ENCODE results near the gene PTBP1. TPM values are rescaled to one million over a fixed set of nuclear protein-coding genes. Genes with fewer than 3 reads are reported as not detected.

PTBP1 gene
- total and polyA plus RNA-seq, 2 of the 13 experiments (the other 11 are each of a cell fraction or from before 2014, with no cell fraction given) = 195 to 288 TPM

DNA sequence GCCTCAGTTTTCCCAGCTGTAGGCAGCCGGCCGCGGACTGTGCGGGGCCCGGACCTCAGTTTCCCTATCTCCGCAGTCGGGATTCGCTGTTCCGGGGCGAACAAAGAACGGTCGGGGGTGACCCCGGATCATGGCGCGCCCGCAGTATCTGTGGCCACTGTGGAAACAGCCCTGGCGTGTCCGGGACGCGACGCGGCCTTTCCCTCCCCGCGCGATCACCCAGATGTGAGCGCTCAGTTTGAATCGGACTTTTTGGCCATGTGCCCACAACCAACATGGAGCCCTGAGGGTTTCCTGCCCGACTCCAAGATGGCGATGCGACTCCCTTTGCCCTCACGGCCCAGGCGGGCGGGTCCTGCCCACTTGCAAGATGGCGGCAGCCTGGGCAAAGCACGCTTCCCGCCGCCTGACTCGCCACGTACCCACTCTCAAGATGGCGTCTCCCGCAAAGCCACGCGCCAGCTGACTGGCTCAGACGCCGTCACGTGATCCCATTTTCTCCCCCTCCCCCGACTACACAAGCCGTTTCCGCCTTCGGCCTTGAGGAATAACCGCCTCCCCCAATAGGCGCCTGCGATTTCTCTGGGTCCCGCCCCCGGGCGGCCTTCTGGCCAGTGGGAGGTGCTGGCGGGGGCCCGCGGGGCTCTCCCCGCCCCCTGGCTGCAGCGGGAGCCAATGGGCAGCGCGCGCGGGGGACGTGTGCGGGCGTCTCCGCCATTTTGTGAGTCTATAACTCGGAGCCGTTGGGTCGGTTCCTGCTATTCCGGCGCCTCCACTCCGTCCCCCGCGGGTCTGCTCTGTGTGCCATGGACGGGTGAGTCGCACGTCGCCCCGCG, at the start of gene PTBP1 (continued):
- TF ChIP-seq MBD4 (IDR thresholded peaks at IDR 0.05; ENCODE audit: borderline replicate concordance, low read length) (no peak), SP140L (CRISPR knock-in tag; IDR thresholded peaks at IDR 0.05; ENCODE audit: borderline replicate concordance) (no peak), ZNF563 (CRISPR knock-in tag; IDR thresholded peaks at IDR 0.05) (peak; percentile 36; the same call in 1 of the 2 replicates), KMT2A (CRISPR knock-in tag; IDR thresholded peaks at IDR 0.05) (0 out of 2 replicates have a peak, but pooled peaks have one; percentile 46), XRCC5 (optimal IDR thresholded peaks at IDR 0.05; ENCODE audit: low read length) (peak; percentile 75), ZNF773 (CRISPR knock-in tag; IDR thresholded peaks at IDR 0.05; ENCODE audit: borderline replicate concordance) (peak; percentile 52; the same call in 1 of the 2 replicates), FOSL2 (CRISPR knock-in tag; IDR thresholded peaks at IDR 0.05) (peak; percentile 37; the same call in 1 of the 2 replicates), CEBPG (CRISPR knock-in tag; IDR thresholded peaks at IDR 0.05) (0 out of 2 replicates have a peak, but pooled peaks have one; percentile 6), PHF8 (CRISPR knock-in tag; IDR thresholded peaks at IDR 0.05) (peak; percentile 81), KDM5B (CRISPR knock-in tag; IDR thresholded peaks at IDR 0.05; ENCODE audit: borderline replicate concordance) (peak; percentile 75; the same call in 1 of the 2 replicates), ZNF7 (CRISPR knock-in tag; IDR thresholded peaks at IDR 0.05) (no peak), ZNF879 (CRISPR knock-in tag; IDR thresholded peaks at IDR 0.05) (no peak), ZNF430 (CRISPR knock-in tag; IDR thresholded peaks at IDR 0.05) (no peak; the same call in 1 of the 2 replicates), SMARCE1 (IDR thresholded peaks at IDR 0.05; ENCODE audit: borderline replicate concordance) (no peak), NBN (conservative IDR thresholded peaks at IDR 0.05) (no peak), NRL (CRISPR knock-in tag; IDR thresholded peaks at IDR 0.05; ENCODE audit: borderline replicate concordance) (peak; percentile 69; the same call in 1 of the 2 replicates), KDM1A (CRISPR knock-in tag; IDR thresholded peaks at IDR 0.05) (no peak), PHB2 (IDR thresholded peaks at IDR 0.05; ENCODE audit: partially characterized antibody) (no peak), MATR3 (CRISPR knock-in tag; IDR thresholded peaks at IDR 0.05) (no peak), POGZ (CRISPR knock-in tag; IDR thresholded peaks at IDR 0.05) (peak; percentile 90), TBX2 (CRISPR knock-in tag; IDR thresholded peaks at IDR 0.05; ENCODE audit: borderline replicate concordance) (peak; percentile 68), ZNF121 (CRISPR knock-in tag; IDR thresholded peaks at IDR 0.05) (no peak), SIX4 (CRISPR knock-in tag; IDR thresholded peaks at IDR 0.05) (0 out of 2 replicates have a peak, but pooled peaks have one; percentile 19), U2AF2 (IDR thresholded peaks at IDR 0.05; ENCODE audit: low read depth, low read length) (no peak), NR2F2 (IDR thresholded peaks at IDR 0.05; ENCODE audit: borderline replicate concordance, low read depth) (no peak; the same call in 1 of the 2 replicates), ZNF335 (CRISPR knock-in tag; IDR thresholded peaks at IDR 0.05) (peak; percentile 88), EHMT2 (IDR thresholded peaks at IDR 0.05; ENCODE audit: borderline replicate concordance, low read depth, low read length) (no peak)
- TF ChIP-seq, protein P1, sequence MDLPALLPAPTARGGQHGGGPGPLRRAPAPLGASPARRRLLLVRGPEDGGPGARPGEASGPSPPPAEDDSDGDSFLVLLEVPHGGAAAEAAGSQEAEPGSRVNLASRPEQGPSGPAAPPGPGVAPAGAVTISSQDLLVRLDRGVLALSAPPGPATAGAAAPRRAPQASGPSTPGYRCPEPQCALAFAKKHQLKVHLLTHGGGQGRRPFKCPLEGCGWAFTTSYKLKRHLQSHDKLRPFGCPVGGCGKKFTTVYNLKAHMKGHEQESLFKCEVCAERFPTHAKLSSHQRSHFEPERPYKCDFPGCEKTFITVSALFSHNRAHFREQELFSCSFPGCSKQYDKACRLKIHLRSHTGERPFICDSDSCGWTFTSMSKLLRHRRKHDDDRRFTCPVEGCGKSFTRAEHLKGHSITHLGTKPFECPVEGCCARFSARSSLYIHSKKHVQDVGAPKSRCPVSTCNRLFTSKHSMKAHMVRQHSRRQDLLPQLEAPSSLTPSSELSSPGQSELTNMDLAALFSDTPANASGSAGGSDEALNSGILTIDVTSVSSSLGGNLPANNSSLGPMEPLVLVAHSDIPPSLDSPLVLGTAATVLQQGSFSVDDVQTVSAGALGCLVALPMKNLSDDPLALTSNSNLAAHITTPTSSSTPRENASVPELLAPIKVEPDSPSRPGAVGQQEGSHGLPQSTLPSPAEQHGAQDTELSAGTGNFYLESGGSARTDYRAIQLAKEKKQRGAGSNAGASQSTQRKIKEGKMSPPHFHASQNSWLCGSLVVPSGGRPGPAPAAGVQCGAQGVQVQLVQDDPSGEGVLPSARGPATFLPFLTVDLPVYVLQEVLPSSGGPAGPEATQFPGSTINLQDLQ (CRISPR knock-in tag; IDR thresholded peaks at IDR 0.05) = no peak
- TF ChIP-seq, protein P2, sequence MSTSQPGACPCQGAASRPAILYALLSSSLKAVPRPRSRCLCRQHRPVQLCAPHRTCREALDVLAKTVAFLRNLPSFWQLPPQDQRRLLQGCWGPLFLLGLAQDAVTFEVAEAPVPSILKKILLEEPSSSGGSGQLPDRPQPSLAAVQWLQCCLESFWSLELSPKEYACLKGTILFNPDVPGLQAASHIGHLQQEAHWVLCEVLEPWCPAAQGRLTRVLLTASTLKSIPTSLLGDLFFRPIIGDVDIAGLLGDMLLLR (CRISPR knock-in tag; IDR thresholded peaks at IDR 0.05) = peak; percentile 60; the same call in 1 of the 2 replicates
